GM19239 (cell line): Measurements from ENCODE around the gene SDR42E1.
"Not testable (repeated sequence)": the region's sequence is repeated elsewhere in the genome, so short reads cannot be mapped to it uniquely, and the experiment has no call there.

ENCODE experiments used
- DNase-seq: peaks from one replicate; pipeline ENCODE4 v3.0.0; 2011; ENCODE audit warnings: low spot score; ENCODE audit not compliant: insufficient read length
- FAIRE-seq: peaks from 2 replicates; lab custom pipeline; 2011; peaks lifted over from hg19 to GRCh38; lab: Jason Lieb, UNC

Gene SDR42E1

DNA sequence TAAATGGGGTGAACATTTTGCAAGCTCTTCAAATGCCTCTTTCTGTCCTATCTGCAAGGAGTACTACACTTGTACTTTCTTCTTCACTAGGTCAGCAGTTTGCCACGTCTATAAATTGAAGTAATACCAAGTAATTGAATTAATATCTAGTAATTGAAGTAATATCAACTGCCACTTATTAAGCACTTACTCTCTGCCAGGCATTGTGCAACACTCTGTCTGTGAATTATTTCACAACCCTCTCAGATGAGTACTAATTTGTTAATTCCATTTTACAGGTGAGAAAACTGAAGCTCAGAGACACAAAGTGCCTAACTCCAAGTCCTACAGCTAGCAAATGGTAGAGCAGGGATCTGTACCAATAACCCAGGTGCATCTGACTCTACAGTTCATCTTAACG is 4.1 kb downstream of the SDR42E1 start:
- no peak for DNase-seq
- no peak for FAIRE-seq

DNA sequence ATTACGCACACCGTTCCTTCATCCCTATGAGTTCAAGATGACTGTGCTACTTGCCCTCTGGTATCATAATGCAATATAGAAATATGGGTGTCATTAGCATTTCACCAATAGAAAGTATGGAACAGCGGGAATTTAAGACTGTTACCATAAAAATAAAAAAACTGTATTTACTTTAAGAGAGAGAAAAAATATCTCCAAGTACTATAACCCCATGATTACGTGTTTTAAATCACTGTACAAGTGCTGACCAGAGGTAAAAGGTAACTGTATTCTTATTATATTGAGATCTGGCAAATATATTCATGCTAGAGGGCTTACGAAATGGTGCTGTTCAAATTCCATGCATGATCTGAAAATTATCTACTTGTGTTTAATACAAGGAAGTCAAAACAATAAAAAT is 5.2 kb downstream of the SDR42E1 start:
- DNase-seq (no peak), FAIRE-seq (no peak)

- no peak for FAIRE-seq
- DNase-seq, result no peak
These were observed 6.0 kb downstream of the SDR42E1 start for GRCh38 chr16:82005027-82005830.

- FAIRE-seq (no peak), DNase-seq (no peak)
These were observed 6.7 kb downstream of the SDR42E1 start for GRCh38 chr16:82004601-82005000.

- DNase-seq, result no peak
- FAIRE-seq, result no peak
These were observed 8.4 kb downstream of the SDR42E1 start for GRCh38 chr16:82002831-82003230.

- DNase-seq (no peak), FAIRE-seq (no peak)
These were observed 13.5 kb downstream of the SDR42E1 start for GRCh38 chr16:81997738-81998137.

GRCh38 chr16:81996664-81997509 is 14.4 kb downstream of the SDR42E1 start:
- DNase-seq (no peak), FAIRE-seq (no peak)

DNA sequence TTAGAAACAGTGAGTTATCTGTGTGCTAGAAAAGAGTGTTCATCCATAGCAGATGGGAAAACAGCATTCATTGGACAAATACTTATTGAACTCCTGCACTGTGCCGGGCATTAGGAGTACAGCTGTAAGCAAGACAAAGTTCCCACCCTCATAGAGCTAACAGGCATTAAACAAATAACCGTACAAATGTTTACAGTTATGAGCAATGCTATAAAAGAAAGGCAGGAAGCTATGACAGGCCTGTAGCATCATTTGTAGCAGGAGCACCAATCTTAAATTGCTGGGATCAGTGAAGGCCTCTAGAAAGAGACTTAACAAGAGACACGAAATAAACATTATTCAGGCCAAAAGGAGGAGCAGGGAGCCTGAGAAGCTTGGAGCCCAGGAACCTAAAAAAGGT is 15.6 kb downstream of the SDR42E1 start:
- FAIRE-seq (no peak), DNase-seq (no peak)

DNA sequence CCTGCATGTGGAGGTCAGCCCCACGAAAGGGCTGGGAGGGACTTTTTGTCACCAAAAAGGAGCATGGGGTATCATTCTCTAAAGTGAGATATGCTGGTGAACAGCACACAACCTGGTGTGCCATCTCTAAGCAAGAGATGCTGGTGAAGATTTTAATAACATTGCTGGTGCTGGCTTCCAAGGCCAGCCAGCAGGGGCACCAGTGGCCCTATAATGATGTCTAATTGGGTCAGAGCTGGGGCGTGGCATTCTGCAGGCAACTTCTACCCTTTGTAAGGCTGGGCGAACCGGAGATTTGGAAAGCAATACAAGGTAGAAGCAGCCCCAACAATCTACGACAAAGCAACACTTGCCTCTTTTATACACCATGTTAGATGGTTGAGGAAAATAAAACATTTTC is 16.8 kb downstream of the SDR42E1 start:
- FAIRE-seq, result no peak
- no peak for DNase-seq

DNA sequence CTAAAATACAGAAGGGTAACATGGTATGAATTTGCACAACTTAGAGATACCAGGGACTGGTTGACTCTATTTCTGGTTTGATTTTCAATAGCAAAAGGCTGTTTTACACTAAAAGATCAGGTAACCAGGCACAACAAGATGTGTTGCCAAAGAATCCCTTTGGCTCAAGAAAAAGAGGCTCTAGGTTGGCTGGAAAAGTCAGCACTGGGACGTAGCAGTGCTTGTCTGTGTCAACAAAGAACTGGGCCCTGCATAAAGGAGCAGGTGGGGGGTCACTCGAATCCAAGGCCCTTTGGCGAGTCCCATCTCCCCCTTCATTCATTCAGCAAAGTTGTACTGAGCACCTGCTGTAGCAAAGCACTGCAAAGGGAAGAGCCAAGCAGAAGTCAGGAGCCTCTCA is 18.4 kb downstream of the SDR42E1 start:
- no peak for DNase-seq
- no peak for FAIRE-seq

DNA sequence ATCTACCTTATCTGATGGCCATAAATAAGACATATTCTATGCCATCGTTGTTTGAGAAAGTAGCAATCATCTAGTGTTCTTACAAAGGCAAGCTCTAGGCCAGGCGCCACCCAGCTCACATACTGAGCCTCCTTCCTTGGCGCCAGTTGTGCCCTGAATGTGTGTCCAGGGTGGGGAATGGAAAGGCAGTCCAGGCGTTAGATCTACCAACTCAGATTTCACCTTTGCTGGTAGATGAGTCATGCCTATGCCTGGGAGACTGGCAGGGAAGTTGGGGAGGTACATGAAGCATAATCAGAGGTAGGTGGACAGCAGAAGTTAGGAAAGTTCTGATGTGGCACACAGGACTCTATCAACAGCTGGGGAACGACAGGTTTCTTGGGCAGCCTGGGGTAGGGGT is 23.6 kb downstream of the SDR42E1 start:
- no peak for FAIRE-seq
- DNase-seq, result no peak

DNA sequence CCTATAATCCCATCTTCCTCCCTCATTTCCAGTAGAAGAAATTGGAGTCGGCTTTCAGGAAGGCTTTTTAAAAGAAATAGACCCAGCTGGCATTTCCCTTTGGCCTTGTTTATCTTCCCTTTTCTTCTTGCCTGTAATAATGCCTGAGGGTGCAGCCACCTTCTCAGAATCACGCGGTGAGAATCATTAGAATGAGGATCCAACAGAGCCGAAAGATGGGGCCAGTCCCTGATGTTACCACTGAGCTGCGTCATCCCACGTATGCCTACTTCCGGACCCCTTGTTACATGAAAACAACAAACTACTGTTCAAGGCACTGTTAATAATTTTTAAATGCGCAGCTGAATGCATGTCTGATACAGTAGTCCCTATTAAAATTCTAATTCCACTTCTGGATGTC is 24.1 kb downstream of the SDR42E1 start:
- DNase-seq (no peak), FAIRE-seq (no peak)

- DNase-seq, FAIRE-seq: not testable (repeated sequence)
These were observed 33.8 kb downstream of the SDR42E1 start for GRCh38 chr16:81977335-81977942.

GRCh38 chr16:81975637-81976036 is 35.6 kb downstream of the SDR42E1 start:
- FAIRE-seq, result no peak
- no peak for DNase-seq

GRCh38 chr16:81973737-81974136 is 37.5 kb downstream of the SDR42E1 start:
- FAIRE-seq, result no peak
- DNase-seq, result no peak

- FAIRE-seq, result no peak
- no peak for DNase-seq
These were observed 39.4 kb downstream of the SDR42E1 start for GRCh38 chr16:81971853-81972252.

GRCh38 chr16:81967358-81967757 is 43.9 kb downstream of the SDR42E1 start:
- DNase-seq (no peak), FAIRE-seq (no peak)

GRCh38 chr16:81964808-81965207 is 46.5 kb downstream of the SDR42E1 start:
- DNase-seq, result no peak
- no peak for FAIRE-seq

GRCh38 chr16:81956213-81956948 is 54.9 kb downstream of the SDR42E1 start:
- no peak for FAIRE-seq
- no peak for DNase-seq

DNA sequence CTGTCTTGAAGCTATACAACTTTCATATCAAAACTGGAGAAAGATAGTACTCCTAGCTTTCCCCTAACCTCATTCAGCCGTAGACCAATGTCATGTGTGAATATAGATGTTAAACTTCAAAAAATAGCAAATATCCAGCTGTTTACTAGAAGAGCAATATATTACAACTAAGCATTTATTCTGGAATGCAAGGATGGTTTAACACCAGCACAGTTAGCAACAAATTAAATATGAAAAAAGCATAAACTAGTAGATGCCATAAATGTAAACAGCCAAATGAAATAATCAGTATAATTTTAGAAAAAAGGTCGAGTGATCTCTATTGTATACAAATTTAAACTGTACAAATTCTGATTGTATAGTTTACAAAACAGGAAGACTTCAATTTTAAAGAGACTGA is 59.7 kb downstream of the SDR42E1 start:
- no peak for FAIRE-seq
- no peak for DNase-seq
